ENCODE results near the gene HTRA3.

The HTRA3 gene

GRCh38 chr4:8268901-8269534 lies 536 bp upstream of the HTRA3 start:
- Histone ChIP-seq H3K27ac (replicated peaks) (no peak overlapping the region), H3K4me3 (replicated peaks; ENCODE audit: insufficient read depth, low read length) (no peak overlapping the region), H3K27me3 (ENCODE audit: insufficient read depth, poor library complexity, severe bottlenecking) (peaks cover 9% of the 10 kb centered on the region)
- no peak for TF ChIP-seq POLR2AphosphoS5 (IDR thresholded peaks at IDR 0.05; ENCODE audit: low read depth)
- TF ChIP-seq GABPA (IDR thresholded peaks at IDR 0.05; ENCODE audit: low read depth) = no peak
- TF ChIP-seq REST (IDR thresholded peaks at IDR 0.05; ENCODE audit: insufficient replicate concordance, low read depth) = no peak
- TF ChIP-seq CTCF (IDR thresholded peaks at IDR 0.05; ENCODE audit: insufficient read depth, low read length) = no peak
- no peak for TF ChIP-seq SPI1 (IDR thresholded peaks at IDR 0.05; ENCODE audit: borderline replicate concordance, low read depth)
- DNase-seq (ENCODE audit: low read depth in 1 of 2, low spot score in 1 of 2) = no peak

- H3K27me3 ChIP-seq (ENCODE audit: insufficient read depth, poor library complexity, severe bottlenecking) = peaks cover 9% of the 10 kb centered on the region
- H3K4me3 ChIP-seq (replicated peaks; ENCODE audit: insufficient read depth, low read length) = no peak overlapping the region
- no peak overlapping the region for H3K27ac ChIP-seq (replicated peaks)
- TF ChIP-seq REST (IDR thresholded peaks at IDR 0.05; ENCODE audit: insufficient replicate concordance, low read depth) (no peak), POLR2AphosphoS5 (IDR thresholded peaks at IDR 0.05; ENCODE audit: low read depth) (no peak), CTCF (IDR thresholded peaks at IDR 0.05; ENCODE audit: insufficient read depth, low read length) (no peak), SPI1 (IDR thresholded peaks at IDR 0.05; ENCODE audit: borderline replicate concordance, low read depth) (no peak)
- no peak for DNase-seq (ENCODE audit: low read depth in 1 of 2, low spot score in 1 of 2)
Observed at GRCh38 chr4:8270418-8270771, 841 bp downstream of the HTRA3 start.

GRCh38 chr4:8270912-8271815 lies 1.6 kb downstream of the HTRA3 start:
- Histone ChIP-seq H3K27ac (replicated peaks) (no peak overlapping the region), H3K27me3 (ENCODE audit: insufficient read depth, poor library complexity, severe bottlenecking) (peaks cover 9% of the 10 kb centered on the region), H3K4me3 (replicated peaks; ENCODE audit: insufficient read depth, low read length) (no peak overlapping the region)
- TF ChIP-seq CTCF (IDR thresholded peaks at IDR 0.05; ENCODE audit: insufficient read depth, low read length) (no peak), SPI1 (IDR thresholded peaks at IDR 0.05; ENCODE audit: borderline replicate concordance, low read depth) (no peak)
- DNase-seq (ENCODE audit: low read depth in 1 of 2, low spot score in 1 of 2) = peak in 1 of 2 experiments; percentile 34
